Mucosa of descending colon (tissue), 3 donors: ENCODE results near the gene TP63. TPM values are rescaled to one million over a fixed set of nuclear protein-coding genes. Genes with fewer than 3 reads are reported as not detected.

Source experiments
- ATAC-seq: fragments of 200-7000 bp; cut with Tn5 transposase; one replicate; pipeline ENCODE4 v1.9.1; 2020; ENCODE audit warnings: mild to moderate bottlenecking, moderate library complexity
- DNase-seq, 3 donors: peaks; one replicate each; pipeline ENCODE4 v3.0.0-alpha.2; 2020
- H3K36me3 ChIP-seq: fragments of 200-600 bp; one replicate; pipeline ENCODE4 v1.8.0; 2021; ENCODE audit warnings: low read depth, mild to moderate bottlenecking
- H3K4me1 ChIP-seq: fragments of 200-600 bp; one replicate; pipeline ENCODE4 v1.8.0; 2021; ENCODE audit warnings: low read depth, mild to moderate bottlenecking
- H3K4me3 ChIP-seq: fragments of 200-600 bp; one replicate; pipeline ENCODE4 v1.8.0; 2021; ENCODE audit warnings: mild to moderate bottlenecking
- H3K9me3 ChIP-seq: fragments of 200-600 bp; one replicate; pipeline ENCODE4 v1.8.0; 2021; ENCODE audit warnings: mild to moderate bottlenecking
- intact Hi-C, 2 donors: fragments of 100-400 bp; cut with DNase I in 1 of 2; cut with micrococcal nuclease in 1 of 2; formaldehyde crosslinking; loops; one replicate each; pipeline versions ENCODE4 v1.11.0 to v1.11.1; 2022; cut with DNase I, micrococcal nuclease
- total RNA-seq, 3 donors: library from RNA; stranded (reverse); fragmentation: NEBNext Ultra II Directional in 2 of 3; extraction: Animal tissue kit (Norgen Biotek cat#: 25700) in 2 of 3; gene quantifications; one replicate each; pipeline versions ENCODE4 v1.2.1 to v1.2.4, GENCODE V29; 2021 to 2023
- TF ChIP-seq, protein P1 (sequence below): fragments of 200-600 bp; IDR thresholded peaks from one replicate; pipeline ENCODE4 v1.8.0; 2022; ENCODE audit warnings: antibody characterized with exemption, mild to moderate bottlenecking
- donor health status: DM: no; HTN: no; CAD: no; lungs with moderate emphysema.
- donor health status: DM: no; HTN: no; CAD: no.
- donor health status: DM: no; HTN: yes; CAD: no.

Gene TP63
- total RNA-seq, 3 donors from 2014 or later, result 0.31 to 0.57 TPM; not detected in 1

DNA sequence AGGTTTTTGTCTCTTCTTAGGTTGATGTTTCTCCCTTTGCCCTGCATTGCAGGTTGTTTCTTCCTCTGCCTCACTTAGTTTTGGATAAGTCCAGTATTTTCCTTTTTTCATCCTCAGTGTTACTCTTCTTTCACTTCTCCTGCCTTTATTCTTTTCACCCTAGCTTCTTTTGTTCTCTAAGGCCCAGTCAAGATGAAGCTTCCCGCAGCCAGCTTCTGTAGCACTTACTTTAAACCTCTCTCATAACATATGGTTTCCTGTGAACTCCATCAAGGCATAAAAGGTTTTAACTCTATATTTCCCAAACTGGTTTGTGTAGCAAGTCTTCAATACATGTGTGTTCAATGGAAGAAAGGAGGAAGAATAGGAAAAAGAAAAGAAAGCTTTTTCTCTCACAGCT, 54.1 kb downstream of the TP63 start:
- intact Hi-C loops, result no loop called here
- H3K4me1 ChIP-seq, result no peaks in the 10 kb centered on the region

DNA sequence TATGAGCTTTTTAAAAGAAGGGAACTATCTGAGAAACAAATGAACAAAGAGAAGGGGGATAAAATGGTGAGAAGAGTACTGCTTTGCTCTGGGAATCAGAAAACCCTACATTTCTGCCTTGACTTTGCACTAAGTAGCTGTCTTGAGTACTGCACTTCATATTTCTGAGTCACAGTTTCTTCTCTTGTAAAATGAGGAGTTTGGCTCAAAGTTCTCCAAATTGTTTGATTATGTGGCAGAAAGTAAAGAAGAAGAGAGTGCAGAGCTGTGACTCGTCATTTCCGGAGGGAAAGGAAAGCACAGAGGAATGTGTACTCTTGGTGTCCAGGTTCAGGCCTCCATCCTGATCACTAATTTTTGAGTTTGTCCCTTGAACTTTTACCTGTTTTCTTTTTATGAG, 54.7 kb downstream of the TP63 start:
- no peaks in the 10 kb centered on the region for H3K36me3 ChIP-seq
- DNase-seq (no peak), ATAC-seq (no peak)
- no peaks in the 10 kb centered on the region for H3K9me3 ChIP-seq
- intact Hi-C loops, result no loop called here
- no peaks in the 10 kb centered on the region for H3K4me1 ChIP-seq
- TF ChIP-seq, protein P1, sequence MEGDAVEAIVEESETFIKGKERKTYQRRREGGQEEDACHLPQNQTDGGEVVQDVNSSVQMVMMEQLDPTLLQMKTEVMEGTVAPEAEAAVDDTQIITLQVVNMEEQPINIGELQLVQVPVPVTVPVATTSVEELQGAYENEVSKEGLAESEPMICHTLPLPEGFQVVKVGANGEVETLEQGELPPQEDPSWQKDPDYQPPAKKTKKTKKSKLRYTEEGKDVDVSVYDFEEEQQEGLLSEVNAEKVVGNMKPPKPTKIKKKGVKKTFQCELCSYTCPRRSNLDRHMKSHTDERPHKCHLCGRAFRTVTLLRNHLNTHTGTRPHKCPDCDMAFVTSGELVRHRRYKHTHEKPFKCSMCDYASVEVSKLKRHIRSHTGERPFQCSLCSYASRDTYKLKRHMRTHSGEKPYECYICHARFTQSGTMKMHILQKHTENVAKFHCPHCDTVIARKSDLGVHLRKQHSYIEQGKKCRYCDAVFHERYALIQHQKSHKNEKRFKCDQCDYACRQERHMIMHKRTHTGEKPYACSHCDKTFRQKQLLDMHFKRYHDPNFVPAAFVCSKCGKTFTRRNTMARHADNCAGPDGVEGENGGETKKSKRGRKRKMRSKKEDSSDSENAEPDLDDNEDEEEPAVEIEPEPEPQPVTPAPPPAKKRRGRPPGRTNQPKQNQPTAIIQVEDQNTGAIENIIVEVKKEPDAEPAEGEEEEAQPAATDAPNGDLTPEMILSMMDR, result no peak
- no peak overlapping the region for H3K4me3 ChIP-seq

More for the DNA sequence above, 54.1 kb downstream of the TP63 start:
- ATAC-seq (no peak), DNase-seq (no peak)
- TF ChIP-seq, protein P1, result no peak
- no peak overlapping the region for H3K4me3 ChIP-seq
- H3K9me3 ChIP-seq, result no peaks in the 10 kb centered on the region
- no peaks in the 10 kb centered on the region for H3K36me3 ChIP-seq

- ATAC-seq (no peak), DNase-seq (no peak)
- Histone ChIP-seq H3K36me3 (no peaks in the 10 kb centered on the region), H3K4me1 (no peaks in the 10 kb centered on the region), H3K4me3 (no peak overlapping the region), H3K9me3 (no peaks in the 10 kb centered on the region)
- TF ChIP-seq, protein P1, result no peak
- intact Hi-C loops, result no loop called here
These were observed 56.3 kb downstream of the TP63 start for GRCh38 chr3:189687475-189687874.

GRCh38 chr3:189688262-189688661, 57.1 kb downstream of the TP63 start:
- TF ChIP-seq, protein P1, result no peak

GRCh38 chr3:189689625-189690024, 58.4 kb downstream of the TP63 start:
- H3K36me3 ChIP-seq, result no peaks in the 10 kb centered on the region
- H3K4me3 ChIP-seq, result no peak overlapping the region
- intact Hi-C loops, result no loop called here
- H3K9me3 ChIP-seq, result no peaks in the 10 kb centered on the region
- no peaks in the 10 kb centered on the region for H3K4me1 ChIP-seq
- no peak for DNase-seq
- ATAC-seq, result no peak
- TF ChIP-seq, protein P1, result no peak

More at GRCh38 chr3:189688262-189688661, 57.1 kb downstream of the TP63 start:
- DNase-seq (no peak), ATAC-seq (no peak)
- H3K9me3 ChIP-seq, result no peaks in the 10 kb centered on the region
- H3K4me3 ChIP-seq, result no peak overlapping the region
- no peaks in the 10 kb centered on the region for H3K36me3 ChIP-seq
- no peaks in the 10 kb centered on the region for H3K4me1 ChIP-seq
- intact Hi-C loops, result no loop called here

- Histone ChIP-seq H3K4me1 (no peaks in the 10 kb centered on the region), H3K9me3 (no peaks in the 10 kb centered on the region), H3K36me3 (no peaks in the 10 kb centered on the region), H3K4me3 (no peak overlapping the region)
- ATAC-seq (no peak), DNase-seq (no peak)
- intact Hi-C loops, result no loop called here
- TF ChIP-seq, protein P1, result no peak
These were observed 59.0 kb downstream of the TP63 start for GRCh38 chr3:189690237-189690636.
